ENCODE data around the gene RAVER1.
"Not testable (repeated sequence)": the region's sequence is repeated elsewhere in the genome, so short reads cannot be mapped to it uniquely, and the experiment has no call there.

The RAVER1 gene

GRCh38 chr19:10332965-10333757 is at the start of gene RAVER1:
RAVER1 (minus strand) TSS chr19:10333529; CDS start chr19:10333507, 22 bp downstream.
- peak; percentile 95 for DNase-seq (ENCODE audit: low spot score)

- not testable (repeated sequence) for DNase-seq (ENCODE audit: low spot score)
These were observed 49.8 kb upstream of the RAVER1 start for GRCh38 chr19:10383223-10383499.

- peak; percentile 100 for DNase-seq (ENCODE audit: low spot score)
These were observed 47.2 kb upstream of the RAVER1 start, which contains the start of gene TYK2 for GRCh38 chr19:10380313-10381102. TYK2 (minus strand) TSS chr19:10380572; CDS start chr19:10378406, 2,166 bp downstream.

GRCh38 chr19:10379880-10380312 is 46.6 kb upstream of the RAVER1 start:
- no peak for DNase-seq (ENCODE audit: low spot score)

GRCh38 chr19:10378124-10378523 is 44.8 kb upstream of the RAVER1 start:
- DNase-seq (ENCODE audit: low spot score), result no peak

GRCh38 chr19:10377140-10377640 is 43.9 kb upstream of the RAVER1 start:
- DNase-seq (ENCODE audit: low spot score), result not testable (repeated sequence)

GRCh38 chr19:10374931-10375330 is 41.6 kb upstream of the RAVER1 start:
- DNase-seq (ENCODE audit: low spot score), result no peak

GRCh38 chr19:10372690-10373089 is 39.4 kb upstream of the RAVER1 start:
- DNase-seq (ENCODE audit: low spot score), result no peak

GRCh38 chr19:10368101-10368803 is 34.9 kb upstream of the RAVER1 start:
- DNase-seq (ENCODE audit: low spot score), result no peak

- not testable (repeated sequence) for DNase-seq (ENCODE audit: low spot score)
These were observed 33.7 kb upstream of the RAVER1 start for GRCh38 chr19:10366950-10367512.

GRCh38 chr19:10365518-10365917 is 32.2 kb upstream of the RAVER1 start:
- DNase-seq (ENCODE audit: low spot score), result no peak

- DNase-seq (ENCODE audit: low spot score), result no peak
These were observed 31.3 kb upstream of the RAVER1 start for GRCh38 chr19:10364644-10365043.

- DNase-seq (ENCODE audit: low spot score), result no peak
These were observed 30.5 kb upstream of the RAVER1 start for GRCh38 chr19:10363789-10364281.

GRCh38 chr19:10362259-10362658 is 28.9 kb upstream of the RAVER1 start:
- DNase-seq (ENCODE audit: low spot score), result no peak

GRCh38 chr19:10361569-10362011 is 28.3 kb upstream of the RAVER1 start:
- no peak for DNase-seq (ENCODE audit: low spot score)

GRCh38 chr19:10356431-10356830 is 23.1 kb upstream of the RAVER1 start:
- no peak for DNase-seq (ENCODE audit: low spot score)

- DNase-seq (ENCODE audit: low spot score), result no peak
These were observed 20.6 kb upstream of the RAVER1 start for GRCh38 chr19:10353793-10354391.

GRCh38 chr19:10352764-10353671 is 19.7 kb upstream of the RAVER1 start:
- DNase-seq (ENCODE audit: low spot score), result no peak

GRCh38 chr19:10346509-10346908 is 13.2 kb upstream of the RAVER1 start:
- DNase-seq (ENCODE audit: low spot score), result no peak

- DNase-seq (ENCODE audit: low spot score), result no peak
These were observed 11.5 kb upstream of the RAVER1 start for GRCh38 chr19:10344780-10345179.

All from COLO829 (cell line).